Peyer's patch (tissue), 4 donors: ENCODE measurements around the gene PAX7. TPM values are rescaled to one million over a fixed set of nuclear protein-coding genes. Genes with fewer than 3 reads are reported as not detected.
A peak's percentile ranks its signal among the peaks of the same experiment; 100 is the strongest.

Source experiments
- DNase-seq, 3 donors: peaks; one replicate each; pipeline ENCODE4 v3.0.0-alpha.2; 2017 to 2019
- H3K27ac ChIP-seq, 4 donors: fragments of 200-600 bp; sonication (generic); one replicate each; pipeline ENCODE4 v1.5.1; 2016 to 2019
- H3K27me3 ChIP-seq, 2 donors: fragments of 200-600 bp; sonication (generic); one replicate each; pipeline ENCODE4 v1.5.1; 2019
- H3K36me3 ChIP-seq, 3 donors: fragments of 200-600 bp; sonication (generic); one replicate each; pipeline ENCODE4 v1.5.1; 2016 to 2019
- H3K4me1 ChIP-seq, 4 donors: fragments of 200-600 bp; sonication (generic); one replicate each; pipeline ENCODE4 v1.5.1; 2016 to 2019
- H3K4me3 ChIP-seq, 4 donors: fragments of 200-600 bp; sonication (generic); 1 replicate in 3 of 4; 2 replicates in 1 of 4; pipeline ENCODE4 v1.5.1; 2016 to 2019; ENCODE audit warnings: mild to moderate bottlenecking in 1 of 4
- H3K9me3 ChIP-seq, 4 donors: fragments of 200-600 bp; sonication (generic); one replicate each; pipeline ENCODE4 v1.5.1; 2016 to 2019; ENCODE audit warnings: mild to moderate bottlenecking in 1 of 4
- CTCF ChIP-seq, 6 experiments: fragments of 450-650 bp in 4 of 6; fragments of 200-600 bp in 2 of 6; sonication (generic) in 1 of 6; IDR thresholded peaks; one replicate each; pipeline ENCODE4 v1.5.1; 2017 to 2019; ENCODE audit warnings: antibody characterized with exemption in 6 of 6, mild to moderate bottlenecking in 3 of 6, moderate library complexity in 1 of 6
- POLR2A ChIP-seq, 2 donors: fragments of 450-650 bp; IDR thresholded peaks; one replicate each; pipeline ENCODE4 v1.5.1; 2017; ENCODE audit warnings: antibody characterized with exemption in 2 of 2, mild to moderate bottlenecking in 2 of 2, moderate library complexity in 2 of 2
- total RNA-seq, 4 donors: library from RNA; depleted of rRNA; stranded (reverse); fragments of >200 nt; gene quantifications; one replicate each; pipeline ENCODE4 v1.1.0, GENCODE V29; 2016

PAX7 gene
- total RNA-seq, 4 donors from 2014 or later = not detected

- TF ChIP-seq CTCF (IDR thresholded peaks at IDR 0.05) = no peak
- no peak for TF ChIP-seq POLR2A (IDR thresholded peaks at IDR 0.05)
These were observed 14.5 kb downstream of the PAX7 start for GRCh38 chr1:18644973-18645746.

GRCh38 chr1:18645747-18646090 lies 15.1 kb downstream of the PAX7 start:
- Histone ChIP-seq H3K36me3 (no peaks in the 10 kb centered on the region), H3K27ac (no peak overlapping the region), H3K4me3 (no peak overlapping the region), H3K9me3 (no peaks in the 10 kb centered on the region), H3K4me1 (peaks cover 0 to 17% (median 0%) of the 10 kb centered on the region in 4 donors), H3K27me3 (peaks cover 0 to 53% of the 10 kb centered on the region in 2 donors)
- no peak for DNase-seq
- TF ChIP-seq CTCF (IDR thresholded peaks at IDR 0.05) = no peak

More at GRCh38 chr1:18644973-18645746, 14.5 kb downstream of the PAX7 start:
- no peak overlapping the region for H3K27ac ChIP-seq
- peaks cover 0 to 17% (median 0%) of the 10 kb centered on the region in 4 donors for H3K4me1 ChIP-seq
- no peak overlapping the region for H3K4me3 ChIP-seq
- peaks cover 0 to 58% of the 10 kb centered on the region in 2 donors for H3K27me3 ChIP-seq
- no peaks in the 10 kb centered on the region for H3K36me3 ChIP-seq
- no peak for DNase-seq
- H3K9me3 ChIP-seq = no peaks in the 10 kb centered on the region

GRCh38 chr1:18646091-18646785 lies 15.6 kb downstream of the PAX7 start:
- H3K4me3 ChIP-seq = peak overlapping the region in 2 of 4 donors; percentile 16 to 28
- H3K27me3 ChIP-seq = peaks cover 0 to 47% of the 10 kb centered on the region in 2 donors
- H3K36me3 ChIP-seq = no peaks in the 10 kb centered on the region
- no peak for DNase-seq
- no peak overlapping the region for H3K27ac ChIP-seq
- peaks cover 0 to 17% (median 0%) of the 10 kb centered on the region in 4 donors for H3K4me1 ChIP-seq
- no peaks in the 10 kb centered on the region for H3K9me3 ChIP-seq
- TF ChIP-seq CTCF (IDR thresholded peaks at IDR 0.05) = no peak
- no peak for TF ChIP-seq POLR2A (IDR thresholded peaks at IDR 0.05)

GRCh38 chr1:18646786-18647410 lies 16.3 kb downstream of the PAX7 start:
- Histone ChIP-seq H3K4me3 (peak overlapping the region in 2 of 4 donors; percentile 16 to 28), H3K9me3 (no peaks in the 10 kb centered on the region), H3K27me3 (peaks cover 0 to 45% of the 10 kb centered on the region in 2 donors), H3K27ac (no peak overlapping the region), H3K36me3 (no peaks in the 10 kb centered on the region), H3K4me1 (peaks cover 0 to 17% (median 0%) of the 10 kb centered on the region in 4 donors)
- DNase-seq = no peak
- TF ChIP-seq CTCF (IDR thresholded peaks at IDR 0.05) (no peak), POLR2A (IDR thresholded peaks at IDR 0.05) (no peak)

- Histone ChIP-seq H3K27ac (no peak overlapping the region), H3K4me3 (no peak overlapping the region), H3K27me3 (peaks cover 0 to 47% of the 10 kb centered on the region in 2 donors), H3K4me1 (peaks cover 0 to 17% (median 0%) of the 10 kb centered on the region in 4 donors), H3K36me3 (no peaks in the 10 kb centered on the region), H3K9me3 (no peaks in the 10 kb centered on the region)
- TF ChIP-seq POLR2A (IDR thresholded peaks at IDR 0.05) = no peak
- TF ChIP-seq CTCF (IDR thresholded peaks at IDR 0.05) = no peak
- DNase-seq = no peak
These were observed 17.1 kb downstream of the PAX7 start for GRCh38 chr1:18647681-18648214.
